D721Med (cell line): ENCODE measurements around the gene GNGT2.

Source experiments
- DNase-seq: peaks from one replicate; pipeline ENCODE4 v3.0.0; 2011; ENCODE audit warnings: low spot score; ENCODE audit not compliant: insufficient read length
- FAIRE-seq: peaks from 2 replicates; lab custom pipeline; 2011; peaks lifted over from hg19 to GRCh38; lab: Jason Lieb, UNC
- TF ChIP-seq, protein P1 (sequence below): IDR thresholded peaks from 2 replicates; pipeline ENCODE4 v1.5.1; 2012; ENCODE audit warnings: mild to moderate bottlenecking, control low read depth; ENCODE audit not compliant: insufficient read depth; ENCODE audit errors: missing control alignments

The GNGT2 gene

GRCh38 chr17:49223517-49224197 is 13.3 kb upstream of the GNGT2 start:
- TF ChIP-seq, protein P1, sequence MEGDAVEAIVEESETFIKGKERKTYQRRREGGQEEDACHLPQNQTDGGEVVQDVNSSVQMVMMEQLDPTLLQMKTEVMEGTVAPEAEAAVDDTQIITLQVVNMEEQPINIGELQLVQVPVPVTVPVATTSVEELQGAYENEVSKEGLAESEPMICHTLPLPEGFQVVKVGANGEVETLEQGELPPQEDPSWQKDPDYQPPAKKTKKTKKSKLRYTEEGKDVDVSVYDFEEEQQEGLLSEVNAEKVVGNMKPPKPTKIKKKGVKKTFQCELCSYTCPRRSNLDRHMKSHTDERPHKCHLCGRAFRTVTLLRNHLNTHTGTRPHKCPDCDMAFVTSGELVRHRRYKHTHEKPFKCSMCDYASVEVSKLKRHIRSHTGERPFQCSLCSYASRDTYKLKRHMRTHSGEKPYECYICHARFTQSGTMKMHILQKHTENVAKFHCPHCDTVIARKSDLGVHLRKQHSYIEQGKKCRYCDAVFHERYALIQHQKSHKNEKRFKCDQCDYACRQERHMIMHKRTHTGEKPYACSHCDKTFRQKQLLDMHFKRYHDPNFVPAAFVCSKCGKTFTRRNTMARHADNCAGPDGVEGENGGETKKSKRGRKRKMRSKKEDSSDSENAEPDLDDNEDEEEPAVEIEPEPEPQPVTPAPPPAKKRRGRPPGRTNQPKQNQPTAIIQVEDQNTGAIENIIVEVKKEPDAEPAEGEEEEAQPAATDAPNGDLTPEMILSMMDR, result peak; percentile 71
- DNase-seq (no peak), FAIRE-seq (no peak)

- TF ChIP-seq, protein P1, result no peak
- FAIRE-seq (no peak), DNase-seq (no peak)
Observed at GRCh38 chr17:49223168-49223516, 12.8 kb upstream of the GNGT2 start.

DNA sequence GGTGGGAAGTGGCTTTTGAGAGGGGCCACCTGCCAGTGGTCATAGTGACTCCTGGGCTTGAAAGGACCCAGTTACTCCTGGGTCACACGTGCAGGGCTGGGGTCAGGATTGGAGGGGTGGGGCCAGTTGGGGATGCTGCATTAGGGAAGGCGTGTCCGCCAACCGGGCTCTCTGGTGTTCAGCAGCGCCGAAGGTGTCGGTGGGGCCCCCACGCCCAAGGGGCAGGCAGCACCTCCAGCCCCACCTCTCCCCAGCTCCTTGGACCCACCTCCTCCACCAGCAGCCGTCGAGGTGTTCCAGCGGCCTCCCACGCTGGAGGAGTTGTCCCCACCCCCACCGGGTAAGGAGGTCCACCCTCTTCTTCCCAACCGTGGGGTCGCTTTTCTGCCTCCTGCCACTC is 9.6 kb upstream of the GNGT2 start:
- DNase-seq (no peak), FAIRE-seq (no peak)
- TF ChIP-seq, protein P1, result no peak

GRCh38 chr17:49218941-49219913 is 8.9 kb upstream of the GNGT2 start:
- TF ChIP-seq, protein P1, result peak; percentile 38
- no peak for FAIRE-seq
- no peak for DNase-seq

- TF ChIP-seq, protein P1, result no peak
- no peak for DNase-seq
- no peak for FAIRE-seq
Observed at GRCh38 chr17:49217651-49218413, 7.5 kb upstream of the GNGT2 start.

DNA sequence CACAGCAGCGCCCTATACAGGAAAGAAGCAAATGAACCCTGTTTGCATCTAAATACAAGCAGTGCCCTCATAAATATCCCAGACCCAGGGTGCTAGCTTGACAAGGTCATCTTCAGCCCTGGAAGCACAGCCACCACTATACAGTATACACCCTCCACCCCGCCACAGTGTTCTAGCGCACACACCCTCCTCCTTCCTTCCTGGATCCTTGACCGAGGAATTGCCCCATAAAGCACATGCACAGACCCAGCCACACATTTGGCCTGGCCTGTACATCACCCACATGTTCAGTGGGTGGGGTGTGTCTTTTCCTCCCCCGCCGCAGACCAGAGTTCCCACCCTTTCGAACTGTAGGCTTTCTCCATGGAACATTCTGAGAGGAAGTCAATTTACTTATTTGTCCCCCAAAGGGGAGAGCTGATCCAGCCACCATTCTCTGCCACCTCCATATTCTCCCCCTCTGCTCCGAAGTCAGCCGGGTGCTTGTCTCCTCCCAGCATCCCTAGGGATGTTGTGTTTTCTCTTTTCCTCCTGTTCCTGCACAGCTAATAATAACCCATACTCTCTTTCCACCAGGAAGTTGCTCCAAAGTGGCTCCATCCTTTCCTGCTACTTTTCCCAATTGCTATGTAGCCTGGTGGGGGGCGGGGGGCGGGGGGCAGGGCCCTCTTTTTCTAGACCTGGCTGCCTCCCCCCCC is 6.7 kb upstream of the GNGT2 start:
- no peak for DNase-seq
- TF ChIP-seq, protein P1, result no peak
- FAIRE-seq, result no peak
